HepG2 (cell line): ENCODE measurements around the gene ALK.

Experiments used
- BORCS8-MEF2B ChIP-seq: sonication (generic); formaldehyde crosslinking; IDR thresholded peaks from 2 replicates; pipeline ENCODE4 v1.8.0; 2022; ENCODE audit warnings: mild to moderate bottlenecking, missing genetic modification reagents
- CTCF ChIP-seq: sonication (generic); formaldehyde crosslinking; IDR thresholded peaks from 2 replicates; pipeline ENCODE4 v1.5.0; 2020; ENCODE audit warnings: mild to moderate bottlenecking, missing genetic modification reagents, moderate library complexity
- EZH2 ChIP-seq: conservative IDR thresholded peaks from 2 replicates; pipeline ENCODE4 v1.6.1; 2012; ENCODE audit warnings: mild to moderate bottlenecking, low read depth, low read length, moderate library complexity
- GLMP ChIP-seq: sonication (generic); formaldehyde crosslinking; IDR thresholded peaks from 2 replicates; pipeline ENCODE4 v1.9.0; 2021; ENCODE audit warnings: missing genetic modification reagents, mild to moderate bottlenecking, borderline replicate concordance
- IRF2 ChIP-seq: IDR thresholded peaks from 2 replicates; pipeline ENCODE4 v1.6.1; 2018; ENCODE audit warnings: missing genetic modification reagents, missing compliant biosample characterization
- MAFF ChIP-seq: IDR thresholded peaks from 2 replicates; pipeline ENCODE4 v1.6.1; 2011; ENCODE audit warnings: low read depth, low read length, improper control_type of control experiment
- POLR2A ChIP-seq, 2 experiments: IDR thresholded peaks; 2 replicates each; pipeline ENCODE4 v1.6.1; 2011; ENCODE audit warnings: low read depth in 2 of 2, low read length in 2 of 2, mild to moderate bottlenecking in 1 of 2, moderate library complexity in 1 of 2; ENCODE audit not compliant: insufficient read depth in 1 of 2
- POLR2G ChIP-seq: fragments of 200-400 bp; formaldehyde crosslinking; IDR thresholded peaks from 2 replicates; pipeline ENCODE4 v1.6.1; 2018; ENCODE audit warnings: mild to moderate bottlenecking, low read depth, low read length, moderate library complexity
- RAD51 ChIP-seq: fragments of 450-650 bp; IDR thresholded peaks from 2 replicates; pipeline ENCODE4 v1.6.1; 2016; ENCODE audit warnings: borderline replicate concordance
- SP2 ChIP-seq: sonication (generic); formaldehyde crosslinking; IDR thresholded peaks from 2 replicates; pipeline ENCODE4 v1.5.1; 2020; ENCODE audit warnings: mild to moderate bottlenecking, missing genetic modification reagents
- ZNF121 ChIP-seq: sonication (generic); formaldehyde crosslinking; IDR thresholded peaks from 2 replicates; pipeline ENCODE4 v1.5.0; 2020; ENCODE audit warnings: mild to moderate bottlenecking, missing genetic modification reagents
- ZNF224 ChIP-seq: sonication (generic); formaldehyde crosslinking; IDR thresholded peaks from 2 replicates; pipeline ENCODE4 v1.5.0; 2020; ENCODE audit warnings: mild to moderate bottlenecking, missing genetic modification reagents
- TF ChIP-seq, protein P1 (sequence below): sonication (generic); IDR thresholded peaks from 2 replicates; pipeline ENCODE4 v1.6.1; 2016; ENCODE audit warnings: low read depth, borderline replicate concordance

- TF ChIP-seq CTCF (CRISPR knock-in tag), result no peak
- TF ChIP-seq, protein P1, sequence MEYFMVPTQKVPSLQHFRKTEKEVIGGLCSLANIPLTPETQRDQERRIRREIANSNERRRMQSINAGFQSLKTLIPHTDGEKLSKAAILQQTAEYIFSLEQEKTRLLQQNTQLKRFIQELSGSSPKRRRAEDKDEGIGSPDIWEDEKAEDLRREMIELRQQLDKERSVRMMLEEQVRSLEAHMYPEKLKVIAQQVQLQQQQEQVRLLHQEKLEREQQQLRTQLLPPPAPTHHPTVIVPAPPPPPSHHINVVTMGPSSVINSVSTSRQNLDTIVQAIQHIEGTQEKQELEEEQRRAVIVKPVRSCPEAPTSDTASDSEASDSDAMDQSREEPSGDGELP, result no peak
- TF ChIP-seq BORCS8-MEF2B, result no peak
- no peak for TF ChIP-seq RAD51
- no peak for TF ChIP-seq ZNF121 (CRISPR knock-in tag)
- no peak for TF ChIP-seq POLR2G
- TF ChIP-seq GLMP (CRISPR knock-in tag), result no peak
- no peak for TF ChIP-seq EZH2
- no peak for TF ChIP-seq ZNF224 (CRISPR knock-in tag)
- TF ChIP-seq MAFF, result no peak
- TF ChIP-seq POLR2A (IDR thresholded peaks at IDR 0.05; ENCODE audit: insufficient read depth in 1 of 2, low read depth in 2 of 2, low read length in 2 of 2), result no peak
- no peak for TF ChIP-seq IRF2 (CRISPR knock-in tag)
- TF ChIP-seq SP2 (CRISPR knock-in tag), result no peak
Measured at GRCh38 chr2:29469516-29469915, 451.9 kb downstream of the ALK start.
